GM10248 (cell line): ENCODE results near the gene ERVH48-1.

ENCODE experiments used
- CTCF ChIA-PET: fragments of 300-600 bp; sonication (Branson Sonifier 250); formaldehyde crosslinking; extraction: SDS; loops from one replicate; lab custom pipeline; 2021; ENCODE audit warnings: antibody characterized with exemption; lab: Yijun Ruan, JAX
- POLR2A ChIA-PET: fragments of 350-650 bp; sonication (Branson Sonifier 250); formaldehyde crosslinking; extraction: SDS; loops from one replicate; lab custom pipeline; 2020; ENCODE audit warnings: antibody characterized with exemption; lab: Yijun Ruan, JAX
- DNase-seq: peaks from one replicate; pipeline ENCODE4 v3.0.0; 2012; ENCODE audit errors: extremely low spot score
- TF ChIP-seq, protein P1 (sequence below): IDR thresholded peaks from 2 replicates; pipeline ENCODE4 v1.5.1; 2012; ENCODE audit warnings: mild to moderate bottlenecking, low read depth; ENCODE audit errors: extremely low read depth, missing control alignments, control extremely low read depth

Gene ERVH48-1

DNA sequence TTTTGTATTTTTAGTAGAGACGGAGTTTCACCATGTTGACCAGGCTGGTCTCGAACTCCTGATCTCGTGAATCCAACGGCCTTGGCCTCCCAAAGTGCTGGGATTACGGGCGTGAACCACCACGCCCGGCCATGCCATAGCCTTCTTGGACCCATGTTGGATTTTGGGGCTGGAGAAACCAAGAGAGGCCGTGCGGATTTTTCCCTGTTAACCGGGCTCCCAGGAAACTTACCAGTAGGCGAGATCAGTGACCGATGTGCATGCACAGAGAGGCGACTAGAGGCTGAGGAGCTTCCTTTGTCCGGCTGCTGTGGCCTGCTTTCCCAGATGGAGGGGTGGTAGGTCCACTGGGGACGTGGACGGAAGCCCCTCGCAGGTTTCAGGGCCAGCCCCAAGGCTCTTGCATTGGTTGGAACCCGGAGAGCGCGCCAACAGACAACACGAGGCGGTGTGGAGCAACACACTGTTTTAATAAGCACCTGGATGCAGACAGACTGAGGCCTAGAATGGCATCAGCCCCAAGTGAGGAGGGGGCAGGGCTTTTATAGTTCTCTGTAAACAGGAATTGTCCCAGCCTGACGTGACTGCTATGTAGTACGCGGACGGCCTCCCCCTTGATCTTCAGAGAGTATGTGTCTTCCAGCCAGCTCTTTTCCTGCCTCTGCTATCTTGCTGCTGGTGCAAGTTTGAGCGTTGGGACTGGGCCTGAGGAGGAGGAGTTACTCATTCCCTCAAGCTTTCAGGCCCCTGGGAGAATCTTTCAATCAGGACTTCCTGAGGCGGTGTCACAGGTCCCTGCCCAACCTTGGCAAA lies at the start of gene ERVH48-1:
Gene ERVH48-1 (minus strand): TSS at position 517 of the 813 bp plus-strand sequence. CDS start 6,624 bp downstream, outside the sequence.
- no peak for DNase-seq
- POLR2A ChIA-PET, result no interaction called here
- CTCF ChIA-PET, result interaction anchor here (0.8 kb wide), 1 partner anchor 48 kb away, joined by 3 read pairs; no protein-coding TSS in a partner anchor
- TF ChIP-seq, protein P1, sequence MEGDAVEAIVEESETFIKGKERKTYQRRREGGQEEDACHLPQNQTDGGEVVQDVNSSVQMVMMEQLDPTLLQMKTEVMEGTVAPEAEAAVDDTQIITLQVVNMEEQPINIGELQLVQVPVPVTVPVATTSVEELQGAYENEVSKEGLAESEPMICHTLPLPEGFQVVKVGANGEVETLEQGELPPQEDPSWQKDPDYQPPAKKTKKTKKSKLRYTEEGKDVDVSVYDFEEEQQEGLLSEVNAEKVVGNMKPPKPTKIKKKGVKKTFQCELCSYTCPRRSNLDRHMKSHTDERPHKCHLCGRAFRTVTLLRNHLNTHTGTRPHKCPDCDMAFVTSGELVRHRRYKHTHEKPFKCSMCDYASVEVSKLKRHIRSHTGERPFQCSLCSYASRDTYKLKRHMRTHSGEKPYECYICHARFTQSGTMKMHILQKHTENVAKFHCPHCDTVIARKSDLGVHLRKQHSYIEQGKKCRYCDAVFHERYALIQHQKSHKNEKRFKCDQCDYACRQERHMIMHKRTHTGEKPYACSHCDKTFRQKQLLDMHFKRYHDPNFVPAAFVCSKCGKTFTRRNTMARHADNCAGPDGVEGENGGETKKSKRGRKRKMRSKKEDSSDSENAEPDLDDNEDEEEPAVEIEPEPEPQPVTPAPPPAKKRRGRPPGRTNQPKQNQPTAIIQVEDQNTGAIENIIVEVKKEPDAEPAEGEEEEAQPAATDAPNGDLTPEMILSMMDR, result no peak

DNA sequence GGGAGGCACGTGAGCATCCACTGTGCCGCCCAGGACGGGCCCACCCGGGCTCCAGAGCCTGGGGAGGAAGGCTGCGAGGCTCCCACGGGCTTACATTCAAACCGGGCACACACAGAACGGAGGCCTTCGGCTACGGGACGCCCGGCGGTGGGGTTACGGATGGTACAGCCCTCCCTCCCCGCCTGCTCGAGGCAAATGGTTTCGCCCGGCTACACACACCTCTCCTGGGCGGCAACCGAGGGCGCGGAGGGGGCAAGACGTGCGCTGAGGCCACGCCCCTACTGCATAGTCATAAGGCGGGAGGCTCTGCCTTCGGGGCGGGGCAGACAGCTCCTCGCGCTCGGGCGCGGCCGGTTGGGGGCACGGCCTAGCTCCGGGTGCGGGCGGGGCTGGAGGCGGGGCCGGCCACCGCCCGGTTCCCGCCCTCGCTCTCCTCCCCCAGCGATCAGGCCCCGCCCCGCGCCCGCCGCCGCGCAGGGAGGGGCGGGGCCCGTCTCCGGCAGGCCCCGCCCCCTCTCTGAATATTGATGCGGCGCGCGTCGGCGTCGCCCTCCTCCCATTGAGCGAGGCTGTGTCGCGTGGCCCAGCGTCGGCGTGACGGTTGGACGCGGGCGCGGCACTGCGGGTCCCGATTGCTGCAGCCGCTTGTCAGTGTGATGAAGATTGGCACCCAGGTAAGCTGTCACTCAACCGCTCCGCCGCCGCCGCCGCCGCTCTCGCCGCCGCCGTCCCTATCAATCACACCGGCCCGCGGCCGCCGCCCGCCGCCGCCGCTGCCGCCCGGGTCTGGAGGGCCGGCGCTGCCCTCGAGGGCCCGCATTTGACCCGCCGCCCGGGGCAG lies 48.8 kb upstream of the ERVH48-1 start, which contains the start of gene PKNOX1:
Gene PKNOX1 (plus strand): TSS at position 572 of the 841 bp plus-strand sequence. CDS start 29,820 bp downstream, outside the sequence.
- DNase-seq, result peak; percentile 100
- ChIA-PET CTCF (interaction anchor here (1.2 kb wide), 1 partner anchor 49 kb away, joined by 3 read pairs; no protein-coding TSS in a partner anchor), POLR2A (interaction anchor here (0.6 kb wide), 1 partner anchor 51 kb away, joined by 3 read pairs; no protein-coding TSS in a partner anchor)
- TF ChIP-seq, protein P1, result no peak

DNA sequence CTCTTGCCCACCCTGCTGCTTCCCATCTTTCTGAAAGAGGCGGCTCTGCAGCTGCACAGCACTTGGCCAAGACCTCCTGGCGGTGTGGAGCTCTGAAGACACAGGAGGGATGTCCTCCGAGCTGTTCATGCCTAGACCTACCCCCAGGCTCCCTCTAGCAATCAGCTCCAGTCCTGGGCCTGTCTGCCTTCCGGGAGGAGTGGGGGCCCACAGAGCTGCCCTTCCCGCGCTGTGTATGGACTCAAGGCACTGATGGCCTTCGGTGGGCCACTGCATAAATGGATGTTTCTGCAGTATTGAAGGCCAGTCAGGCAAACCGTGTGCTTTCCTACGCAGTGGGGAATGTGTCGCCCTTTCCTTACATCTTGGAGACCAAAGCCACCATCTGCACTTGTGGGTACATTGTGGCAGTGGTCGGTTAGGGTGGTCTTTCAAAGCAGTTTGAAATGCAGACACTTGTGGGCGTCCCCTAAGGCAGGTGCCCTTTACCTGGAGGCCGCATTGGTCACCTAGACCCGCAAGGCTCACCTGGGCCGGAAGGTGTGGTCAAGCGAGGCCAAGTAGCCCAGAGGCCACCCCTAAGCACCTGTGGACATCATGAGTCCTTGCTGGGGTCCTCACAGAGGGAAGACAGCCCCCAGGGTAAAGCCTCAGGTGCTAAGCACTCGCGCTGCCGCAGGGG lies 48.0 kb upstream of the ERVH48-1 start:
- POLR2A ChIA-PET, result interaction anchor here (0.6 kb wide), 1 partner anchor 50 kb away, joined by 3 read pairs; no protein-coding TSS in a partner anchor
- CTCF ChIA-PET, result interaction anchor here (1.2 kb wide), 1 partner anchor 49 kb away, joined by 3 read pairs; no protein-coding TSS in a partner anchor
- no peak for DNase-seq
- TF ChIP-seq, protein P1, result no peak

DNA sequence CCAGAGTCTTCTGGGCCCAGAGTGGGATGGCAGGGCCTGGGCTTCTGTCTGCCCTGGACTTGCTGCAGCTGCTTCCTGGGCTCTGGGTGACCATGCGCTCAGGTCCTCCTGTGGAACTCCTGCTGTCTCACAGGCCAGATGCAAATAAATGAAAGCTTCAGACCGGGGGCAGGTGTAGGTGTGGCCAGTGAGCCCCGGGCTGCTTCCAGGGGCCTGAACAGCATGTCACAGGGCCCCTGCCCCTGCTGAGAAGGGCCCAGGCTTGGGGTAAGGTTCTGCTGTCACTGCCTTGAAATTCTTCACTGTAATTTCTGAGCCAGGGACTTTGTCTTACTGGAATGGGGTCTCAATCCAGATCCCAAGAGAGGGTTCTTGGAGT lies 46.5 kb upstream of the ERVH48-1 start:
- CTCF ChIA-PET, result no interaction called here
- no peak for DNase-seq
- TF ChIP-seq, protein P1, result no peak
- POLR2A ChIA-PET, result no interaction called here

DNA sequence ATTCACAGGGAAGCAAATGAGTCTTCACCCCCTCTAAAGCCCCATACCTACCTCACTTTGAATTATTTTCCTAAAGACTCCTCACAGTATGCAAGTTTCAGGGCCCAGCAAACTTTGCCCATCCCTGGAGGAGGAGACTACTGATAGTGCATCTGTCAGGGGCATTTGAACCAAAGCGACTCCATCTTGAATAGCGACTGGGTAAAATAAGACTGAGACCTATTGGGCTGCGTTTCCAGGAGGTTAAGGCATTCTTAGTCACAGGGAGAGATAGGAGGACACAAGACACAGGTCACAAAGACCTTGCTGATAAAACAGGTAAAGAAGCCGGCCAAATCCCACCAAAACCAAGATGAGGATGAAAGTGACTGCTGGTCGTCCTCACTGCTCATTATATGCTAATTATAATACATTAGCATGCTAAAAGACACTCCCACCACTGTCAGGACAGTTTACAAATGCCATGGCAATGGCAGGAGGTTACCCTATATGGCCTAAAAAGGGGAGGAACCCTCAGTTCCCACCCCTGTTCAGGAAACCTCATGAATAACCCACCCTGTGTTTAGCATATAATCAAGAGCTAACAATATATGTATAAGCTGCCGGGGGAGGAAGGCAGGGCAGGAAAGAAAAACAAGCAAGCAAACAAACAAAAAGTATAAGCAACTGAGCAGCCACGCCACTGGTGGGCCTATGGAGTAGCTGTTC lies 45.7 kb upstream of the ERVH48-1 start:
- ChIA-PET CTCF (no interaction called here), POLR2A (no interaction called here)
- DNase-seq, result no peak
- TF ChIP-seq, protein P1, result no peak
